ENCODE measurements around the gene PNPO. TPM values are rescaled to one million over a fixed set of nuclear protein-coding genes. Genes with fewer than 3 reads are reported as not detected.

PNPO gene
- polyA plus RNA-seq, 1 experiment, result 14.5 TPM

DNA sequence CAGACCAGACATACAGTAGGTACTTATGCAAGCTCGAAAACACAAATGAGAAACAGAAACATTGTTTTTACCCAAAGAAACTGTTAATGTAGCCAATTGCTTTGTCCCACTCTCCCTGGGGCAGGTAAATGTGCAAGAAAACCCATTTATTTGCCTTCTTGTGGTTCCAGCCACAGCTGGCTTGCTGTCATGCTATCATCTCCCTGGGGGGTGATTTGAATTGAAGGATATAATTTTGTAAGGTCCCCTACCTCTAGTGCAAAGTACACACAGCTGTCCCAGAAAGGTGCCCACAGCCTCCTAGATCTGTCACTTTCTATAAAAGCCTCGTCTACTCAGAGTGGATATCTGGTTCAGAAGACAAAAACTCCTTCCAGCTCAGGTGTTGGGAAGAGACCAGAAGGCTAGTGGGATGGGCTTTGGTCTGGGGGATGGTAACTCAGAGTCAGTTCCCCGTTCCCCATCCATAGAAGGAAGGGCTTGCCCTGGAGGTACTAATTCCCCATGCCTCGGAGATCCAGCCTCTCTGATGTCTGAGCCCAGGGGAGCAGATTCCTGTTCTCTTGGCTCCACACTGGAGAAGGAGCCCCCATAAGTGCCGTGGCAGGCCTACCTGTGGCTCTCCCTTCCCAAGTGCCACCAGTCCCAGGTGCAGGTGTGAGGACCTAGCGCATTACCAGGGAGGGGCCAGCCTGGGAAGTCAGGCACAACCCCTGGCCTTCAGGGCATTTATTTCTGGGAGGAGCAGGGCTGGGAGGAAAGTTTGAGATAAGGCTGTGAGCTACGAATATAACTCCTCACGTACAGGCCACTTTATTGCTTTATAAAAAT lies 18.7 kb downstream of the PNPO start:
- POLR2A ChIA-PET, result no interaction called here
- no peak for DNase-seq (ENCODE audit: low read depth, low spot score)
- no peak overlapping the region for H3K4me3 ChIP-seq (ENCODE audit: low read depth, low read length)
- no peaks in the 10 kb centered on the region for H3K9me3 ChIP-seq (ENCODE audit: control insufficient read depth, insufficient read depth, low read length)
- CTCF ChIA-PET, result interaction anchor here (1.4 to 2.8 kb wide), 3 partner anchors 10 to 13 kb away, joined by 4 to 16 read pairs (median 14); partner anchors contain the start of gene CDK5RAP3
- H3K27me3 ChIP-seq (ENCODE audit: control insufficient read depth, insufficient read depth, low read length), result peaks cover 9% of the 10 kb centered on the region
- TF ChIP-seq CTCF (IDR thresholded peaks at IDR 0.05; ENCODE audit: low read depth, low read length), result no peak
- no peak overlapping the region for H3K27ac ChIP-seq (ENCODE audit: low read depth, low read length)

GRCh38 chr17:47961406-47961805 lies 20.0 kb downstream of the PNPO start:
- H3K27me3 ChIP-seq (ENCODE audit: control insufficient read depth, insufficient read depth, low read length), result peaks cover 9% of the 10 kb centered on the region
- POLR2A ChIA-PET, result no interaction called here
- TF ChIP-seq CTCF (IDR thresholded peaks at IDR 0.05; ENCODE audit: low read depth, low read length), result no peak
- no peak overlapping the region for H3K4me3 ChIP-seq (ENCODE audit: low read depth, low read length)
- H3K27ac ChIP-seq (ENCODE audit: low read depth, low read length), result no peak overlapping the region
- no peak for DNase-seq (ENCODE audit: low read depth, low spot score)
- CTCF ChIA-PET, result interaction anchor here (1.0 to 2.8 kb wide), 3 partner anchors 9 to 15 kb away, joined by 3 to 14 read pairs (median 4); partner anchors contain the start of gene CDK5RAP3
- no peaks in the 10 kb centered on the region for H3K9me3 ChIP-seq (ENCODE audit: control insufficient read depth, insufficient read depth, low read length)

DNA sequence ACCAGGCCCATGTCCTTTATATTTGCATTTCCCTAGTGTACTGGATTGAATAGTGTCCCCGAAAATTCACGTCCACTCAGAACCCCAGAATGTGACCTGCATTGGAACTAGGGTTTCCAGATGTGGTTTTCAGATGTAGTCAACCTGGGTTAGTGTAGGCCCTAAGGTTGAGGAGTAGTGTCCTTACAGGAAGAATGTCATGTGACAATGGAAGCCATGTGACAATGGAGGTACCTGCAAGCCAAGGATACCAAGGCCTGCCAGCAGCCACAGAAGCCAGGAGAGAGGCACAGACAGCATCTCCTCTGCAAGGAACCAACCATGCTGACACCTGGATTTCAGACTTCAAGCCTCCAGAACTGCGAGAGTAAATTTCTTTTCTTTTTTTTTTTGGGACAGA lies 21.5 kb downstream of the PNPO start:
- CTCF ChIA-PET, result no interaction called here
- TF ChIP-seq CTCF (IDR thresholded peaks at IDR 0.05; ENCODE audit: low read depth, low read length), result no peak

DNA sequence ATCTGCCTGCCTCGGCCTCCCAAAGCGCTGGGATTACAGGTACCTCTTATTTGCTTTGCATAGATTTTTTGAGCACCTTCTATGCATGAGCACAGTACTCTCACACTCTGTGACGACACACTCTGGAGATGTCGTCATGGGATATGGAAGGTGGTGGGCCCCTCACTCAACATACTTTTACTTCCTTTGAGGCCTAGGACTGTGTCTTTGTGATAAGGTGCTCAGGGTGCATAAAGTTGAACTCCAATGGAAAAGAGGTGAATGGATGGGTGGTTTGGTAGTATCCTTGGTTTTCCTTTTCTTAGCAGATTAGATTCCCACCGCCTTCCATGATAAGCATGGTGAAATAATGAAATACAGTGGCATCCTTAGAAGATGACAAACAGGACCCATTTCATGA lies 23.5 kb downstream of the PNPO start:
- no peak overlapping the region for H3K4me3 ChIP-seq (ENCODE audit: low read depth, low read length)
- POLR2A ChIA-PET, result no interaction called here
- CTCF ChIA-PET, result interaction anchor here (1.4 to 9.7 kb wide), 3 partner anchors 14 to 16 kb away, joined by 5 to 180 read pairs (median 9); no protein-coding TSS in a partner anchor

More for the DNA sequence above, 21.5 kb downstream of the PNPO start:
- Histone ChIP-seq H3K27ac (ENCODE audit: low read depth, low read length) (no peak overlapping the region), H3K4me3 (ENCODE audit: low read depth, low read length) (no peak overlapping the region), H3K9me3 (ENCODE audit: control insufficient read depth, insufficient read depth, low read length) (no peaks in the 10 kb centered on the region), H3K27me3 (ENCODE audit: control insufficient read depth, insufficient read depth, low read length) (peaks cover 9% of the 10 kb centered on the region)
- POLR2A ChIA-PET, result no interaction called here
- DNase-seq (ENCODE audit: low read depth, low spot score), result no peak

More for the DNA sequence above, 23.5 kb downstream of the PNPO start:
- no peak for TF ChIP-seq CTCF (IDR thresholded peaks at IDR 0.05; ENCODE audit: low read depth, low read length)
- Histone ChIP-seq H3K9me3 (ENCODE audit: control insufficient read depth, insufficient read depth, low read length) (no peaks in the 10 kb centered on the region), H3K27me3 (ENCODE audit: control insufficient read depth, insufficient read depth, low read length) (peaks cover 7% of the 10 kb centered on the region), H3K27ac (ENCODE audit: low read depth, low read length) (no peak overlapping the region)
- DNase-seq (ENCODE audit: low read depth, low spot score), result no peak
